IMR-90 (cell line): ENCODE results near the gene PDX1.

ENCODE experiments used
- CEBPB ChIP-seq: IDR thresholded peaks from 2 replicates; pipeline ENCODE4 v1.6.1; 2012; ENCODE audit warnings: low read depth, low read length, improper control_type of control experiment
- CHD1 ChIP-seq: IDR thresholded peaks from 2 replicates; pipeline ENCODE4 v1.6.1; 2012; ENCODE audit warnings: low read depth, low read length, improper control_type of control experiment
- CTCF ChIP-seq: conservative IDR thresholded peaks from 2 replicates; pipeline ENCODE4 v1.5.1; 2012; ENCODE audit warnings: mild to moderate bottlenecking, low read depth, low read length, improper control_type of control experiment
- FOS ChIP-seq: fragments of 150-350 bp; IDR thresholded peaks from 2 replicates; pipeline ENCODE4 v1.6.1; 2016; ENCODE audit warnings: low read depth, low read length
- MAFK ChIP-seq: IDR thresholded peaks from 2 replicates; pipeline ENCODE4 v1.6.1; 2012; ENCODE audit warnings: low read depth, low read length, improper control_type of control experiment
- MAZ ChIP-seq: IDR thresholded peaks from 2 replicates; pipeline ENCODE4 v1.6.1; 2012; ENCODE audit warnings: low read depth, mild to moderate bottlenecking, low read length, improper control_type of control experiment, moderate library complexity, borderline replicate concordance
- MXI1 ChIP-seq: IDR thresholded peaks from 2 replicates; pipeline ENCODE4 v1.6.1; 2012; ENCODE audit warnings: low read depth, mild to moderate bottlenecking, low read length, moderate library complexity, borderline replicate concordance
- POLR2A ChIP-seq: IDR thresholded peaks from 2 replicates; pipeline ENCODE4 v1.6.1; 2012; ENCODE audit warnings: mild to moderate bottlenecking, low read depth, low read length
- RAD21 ChIP-seq: IDR thresholded peaks from 2 replicates; pipeline ENCODE4 v1.6.1; 2012; ENCODE audit warnings: low read length, improper control_type of control experiment
- RCOR1 ChIP-seq: IDR thresholded peaks from 2 replicates; pipeline ENCODE4 v1.6.1; 2012; ENCODE audit warnings: mild to moderate bottlenecking, low read length, improper control_type of control experiment; ENCODE audit not compliant: insufficient replicate concordance
- RFX5 ChIP-seq: IDR thresholded peaks from 2 replicates; pipeline ENCODE4 v1.8.0; 2012; ENCODE audit warnings: low read depth, mild to moderate bottlenecking, low read length, moderate library complexity
- USF2 ChIP-seq: fragments of 150-350 bp; IDR thresholded peaks from 2 replicates; pipeline ENCODE4 v1.6.1; 2017; ENCODE audit warnings: mild to moderate bottlenecking, antibody characterized with exemption, low read length, low read depth

GRCh38 chr13:27956576-27957300 is 36.9 kb downstream of the PDX1 start:
- no peak for TF ChIP-seq CTCF
- no peak for TF ChIP-seq USF2
- no peak for TF ChIP-seq RAD21
- TF ChIP-seq POLR2A, result no peak
- TF ChIP-seq RCOR1, result no peak
- no peak for TF ChIP-seq CEBPB
- no peak for TF ChIP-seq CHD1
- no peak for TF ChIP-seq RFX5
- no peak for TF ChIP-seq MAZ
- TF ChIP-seq MAFK, result no peak
- no peak for TF ChIP-seq FOS
- no peak for TF ChIP-seq MXI1
